Measurements from ENCODE around the gene MACC1.

Gene MACC1

GRCh38 chr7:20229081-20229480 lies 11.9 kb upstream of the MACC1 start:
- H2BK12ac ChIP-seq (ENCODE audit: low read length) = no peak overlapping the region
- H3K23ac ChIP-seq (ENCODE audit: low read length) = no peak overlapping the region
- no peak for DNase-seq
- no peak overlapping the region for H3K18ac ChIP-seq (ENCODE audit: low read length)
- WGBS (ENCODE audit: extremely low coverage, insufficient coverage, insufficient read length) = 100% methylated on average over 1 of the region's 3 CpGs
- H3K79me2 ChIP-seq (ENCODE audit: control insufficient read depth, insufficient read depth, low read length, poor library complexity) = no peaks in the 10 kb centered on the region
- H3K4me1 ChIP-seq (ENCODE audit: control insufficient read depth in 1 of 2, insufficient read depth in 2 of 2, low read length in 2 of 2) = no peaks in the 10 kb centered on the region
- H3K27me3 ChIP-seq (ENCODE audit: insufficient read depth, low read length) = no peaks in the 10 kb centered on the region
- no peak overlapping the region for H3K4me3 ChIP-seq (ENCODE audit: low read depth, low read length)
- H2AK5ac ChIP-seq (ENCODE audit: low read length) = no peak overlapping the region
- no peak overlapping the region for H3K9ac ChIP-seq (ENCODE audit: low read length)
- no peak overlapping the region for H3K27ac ChIP-seq (ENCODE audit: low read depth, low read length)
- no peak overlapping the region for H3K14ac ChIP-seq (ENCODE audit: low read length)
- peaks cover 2% of the 10 kb centered on the region for H3K79me1 ChIP-seq (ENCODE audit: low read length)
- H4K12ac ChIP-seq (ENCODE audit: low read depth, low read length) = no peak overlapping the region
- H3K9me3 ChIP-seq (ENCODE audit: insufficient read depth, low read depth, low read length) = no peaks in the 10 kb centered on the region
- H4K8ac ChIP-seq (ENCODE audit: low read depth, low read length) = no peak overlapping the region
- H2BK120ac ChIP-seq (ENCODE audit: insufficient read depth, low read length, poor library complexity) = no peak overlapping the region
- no peak overlapping the region for H3K4ac ChIP-seq (ENCODE audit: low read depth, low read length)
- H4K91ac ChIP-seq (ENCODE audit: low read depth, low read length) = no peak overlapping the region
- H2AFZ ChIP-seq (ENCODE audit: insufficient read depth, low read length, poor library complexity) = no peak overlapping the region
- H3K36me3 ChIP-seq (ENCODE audit: control insufficient read depth in 1 of 2, insufficient read depth in 2 of 2, low read length in 2 of 2) = no peaks in the 10 kb centered on the region
- H3K4me2 ChIP-seq (ENCODE audit: low read length) = no peak overlapping the region
- no peak overlapping the region for H2BK5ac ChIP-seq (ENCODE audit: low read depth, low read length, poor library complexity)

DNA sequence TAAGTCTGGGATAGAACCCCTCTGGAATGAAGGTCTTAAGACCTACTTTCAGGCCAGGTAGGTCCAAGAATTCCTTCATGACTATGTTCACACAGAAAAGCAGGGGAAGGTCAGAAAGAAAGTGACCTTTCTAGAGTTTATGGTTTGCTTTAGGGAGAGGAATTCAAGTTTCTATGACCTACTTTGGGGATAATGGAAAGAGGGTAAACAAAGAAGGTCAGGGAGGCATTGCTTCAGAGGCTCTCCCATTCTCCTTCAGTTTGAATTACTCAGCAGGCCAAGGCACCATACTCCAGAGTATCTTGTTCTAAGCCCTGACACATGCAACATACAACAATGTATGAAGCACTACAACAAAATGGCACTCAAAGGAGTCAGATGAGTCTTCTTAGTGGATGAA lies 11.5 kb upstream of the MACC1 start:
- Histone ChIP-seq H3K27ac (ENCODE audit: low read depth, low read length) (no peak overlapping the region), H3K9me3 (ENCODE audit: insufficient read depth, low read depth, low read length) (no peaks in the 10 kb centered on the region), H3K79me2 (ENCODE audit: control insufficient read depth, insufficient read depth, low read length, poor library complexity) (no peaks in the 10 kb centered on the region), H3K9ac (ENCODE audit: low read length) (no peak overlapping the region), H3K79me1 (ENCODE audit: low read length) (peaks cover 2% of the 10 kb centered on the region), H2BK120ac (ENCODE audit: insufficient read depth, low read length, poor library complexity) (no peak overlapping the region), H3K4ac (ENCODE audit: low read depth, low read length) (no peak overlapping the region), H2AK5ac (ENCODE audit: low read length) (no peak overlapping the region), H3K23ac (ENCODE audit: low read length) (no peak overlapping the region), H3K36me3 (ENCODE audit: control insufficient read depth in 1 of 2, insufficient read depth in 2 of 2, low read length in 2 of 2) (no peaks in the 10 kb centered on the region), H3K4me2 (ENCODE audit: low read length) (no peak overlapping the region), H4K12ac (ENCODE audit: low read depth, low read length) (no peak overlapping the region), H3K27me3 (ENCODE audit: insufficient read depth, low read length) (no peaks in the 10 kb centered on the region), H3K4me1 (ENCODE audit: control insufficient read depth in 1 of 2, insufficient read depth in 2 of 2, low read length in 2 of 2) (no peaks in the 10 kb centered on the region), H4K91ac (ENCODE audit: low read depth, low read length) (no peak overlapping the region), H3K18ac (ENCODE audit: low read length) (no peak overlapping the region), H2AFZ (ENCODE audit: insufficient read depth, low read length, poor library complexity) (no peak overlapping the region), H3K14ac (ENCODE audit: low read length) (no peak overlapping the region), H3K4me3 (ENCODE audit: low read depth, low read length) (no peak overlapping the region), H2BK12ac (ENCODE audit: low read length) (no peak overlapping the region), H4K8ac (ENCODE audit: low read depth, low read length) (no peak overlapping the region), H2BK5ac (ENCODE audit: low read depth, low read length, poor library complexity) (no peak overlapping the region)
- no peak for DNase-seq

DNA sequence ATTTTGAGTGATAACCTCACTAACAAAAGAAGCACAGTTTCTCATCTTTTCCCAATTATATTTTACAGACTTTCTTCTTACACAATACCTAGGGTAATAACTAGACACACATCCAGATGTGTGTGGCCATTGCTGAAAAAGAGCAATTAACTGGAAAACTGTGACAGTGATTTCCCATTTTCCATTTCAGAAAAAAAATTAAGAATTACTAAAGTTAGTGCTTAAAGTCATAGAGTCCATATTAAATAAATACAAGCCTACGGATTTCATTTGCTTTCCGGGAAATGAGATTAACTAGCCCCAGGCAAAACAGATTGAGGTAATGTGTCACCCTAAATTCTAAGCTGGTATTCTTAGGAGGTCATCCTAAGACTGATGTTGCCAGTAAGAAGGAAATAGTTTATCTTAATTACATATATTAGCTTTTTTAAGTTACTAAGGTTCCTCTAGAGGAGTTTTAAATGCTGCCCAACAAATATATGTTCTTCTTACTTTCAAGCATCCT lies 10.2 kb upstream of the MACC1 start:
- H3K9ac ChIP-seq (ENCODE audit: low read length) = no peak overlapping the region
- H3K27ac ChIP-seq (ENCODE audit: low read depth, low read length) = no peak overlapping the region
- H3K4me3 ChIP-seq (ENCODE audit: low read depth, low read length) = no peak overlapping the region
- no peak overlapping the region for H2BK12ac ChIP-seq (ENCODE audit: low read length)
- H3K18ac ChIP-seq (ENCODE audit: low read length) = no peak overlapping the region
- DNase-seq = no peak
- H3K4ac ChIP-seq (ENCODE audit: low read depth, low read length) = no peak overlapping the region
- H3K9me3 ChIP-seq (ENCODE audit: insufficient read depth, low read depth, low read length) = no peaks in the 10 kb centered on the region
- no peak overlapping the region for H2AFZ ChIP-seq (ENCODE audit: insufficient read depth, low read length, poor library complexity)
- H3K27me3 ChIP-seq (ENCODE audit: insufficient read depth, low read length) = no peaks in the 10 kb centered on the region
- H3K14ac ChIP-seq (ENCODE audit: low read length) = no peak overlapping the region
- no peak overlapping the region for H2BK5ac ChIP-seq (ENCODE audit: low read depth, low read length, poor library complexity)
- WGBS (ENCODE audit: extremely low coverage, insufficient coverage, insufficient read length) = no CpG with 5 or more reads among the region's 2 CpGs
- H3K4me2 ChIP-seq (ENCODE audit: low read length) = no peak overlapping the region
- H2AK5ac ChIP-seq (ENCODE audit: low read length) = no peak overlapping the region
- no peak overlapping the region for H4K12ac ChIP-seq (ENCODE audit: low read depth, low read length)
- H3K79me1 ChIP-seq (ENCODE audit: low read length) = peaks cover 2% of the 10 kb centered on the region
- H2BK120ac ChIP-seq (ENCODE audit: insufficient read depth, low read length, poor library complexity) = no peak overlapping the region
- no peaks in the 10 kb centered on the region for H3K4me1 ChIP-seq (ENCODE audit: control insufficient read depth in 1 of 2, insufficient read depth in 2 of 2, low read length in 2 of 2)
- no peak overlapping the region for H3K23ac ChIP-seq (ENCODE audit: low read length)
- H3K79me2 ChIP-seq (ENCODE audit: control insufficient read depth, insufficient read depth, low read length, poor library complexity) = no peaks in the 10 kb centered on the region
- H4K91ac ChIP-seq (ENCODE audit: low read depth, low read length) = no peak overlapping the region
- H3K36me3 ChIP-seq (ENCODE audit: control insufficient read depth in 1 of 2, insufficient read depth in 2 of 2, low read length in 2 of 2) = no peaks in the 10 kb centered on the region
- no peak overlapping the region for H4K8ac ChIP-seq (ENCODE audit: low read depth, low read length)

- Histone ChIP-seq H3K23ac (ENCODE audit: low read length) (no peak overlapping the region), H3K14ac (ENCODE audit: low read length) (no peak overlapping the region), H3K4ac (ENCODE audit: low read depth, low read length) (no peak overlapping the region), H3K18ac (ENCODE audit: low read length) (no peak overlapping the region), H4K12ac (ENCODE audit: low read depth, low read length) (no peak overlapping the region), H2BK12ac (ENCODE audit: low read length) (no peak overlapping the region), H3K9ac (ENCODE audit: low read length) (no peak overlapping the region), H3K79me1 (ENCODE audit: low read length) (peaks cover 2% of the 10 kb centered on the region), H2BK5ac (ENCODE audit: low read depth, low read length, poor library complexity) (no peak overlapping the region), H2AK5ac (ENCODE audit: low read length) (no peak overlapping the region), H2AFZ (ENCODE audit: insufficient read depth, low read length, poor library complexity) (no peak overlapping the region), H3K36me3 (ENCODE audit: control insufficient read depth in 1 of 2, insufficient read depth in 2 of 2, low read length in 2 of 2) (no peaks in the 10 kb centered on the region), H3K27me3 (ENCODE audit: insufficient read depth, low read length) (no peaks in the 10 kb centered on the region), H4K8ac (ENCODE audit: low read depth, low read length) (no peak overlapping the region), H3K9me3 (ENCODE audit: insufficient read depth, low read depth, low read length) (no peaks in the 10 kb centered on the region), H3K27ac (ENCODE audit: low read depth, low read length) (no peak overlapping the region), H3K4me1 (ENCODE audit: control insufficient read depth in 1 of 2, insufficient read depth in 2 of 2, low read length in 2 of 2) (no peaks in the 10 kb centered on the region), H3K4me2 (ENCODE audit: low read length) (no peak overlapping the region), H3K4me3 (ENCODE audit: low read depth, low read length) (no peak overlapping the region), H4K91ac (ENCODE audit: low read depth, low read length) (no peak overlapping the region), H2BK120ac (ENCODE audit: insufficient read depth, low read length, poor library complexity) (no peak overlapping the region), H3K79me2 (ENCODE audit: control insufficient read depth, insufficient read depth, low read length, poor library complexity) (no peaks in the 10 kb centered on the region)
- no peak for DNase-seq
- no CpG with 5 or more reads among the region's 1 CpG for WGBS (ENCODE audit: extremely low coverage, insufficient coverage, insufficient read length)
Observed at GRCh38 chr7:20226860-20227259, 9.7 kb upstream of the MACC1 start.
